RWPE1 (cell line): Measurements from ENCODE around the gene MEDAG.

Experiments used
- CTCF ChIA-PET: fragments of 350-600 bp; sonication (Branson Sonifier 250); formaldehyde crosslinking; extraction: SDS; loops from one replicate; lab custom pipeline; 2021; lab: Yijun Ruan, JAX
- POLR2A ChIA-PET: fragments of 400-600 bp; formaldehyde crosslinking; extraction: SDS; loops from one replicate; lab custom pipeline; 2020; ENCODE audit warnings: antibody characterized with exemption; ENCODE audit not compliant: low non-redundant PET; lab: Yijun Ruan, JAX
- DNase-seq: peaks from one replicate; pipeline ENCODE4 v3.0.0; 2012; ENCODE audit warnings: low spot score
- H3K27ac ChIP-seq: fragments of 450-650 bp; 2 replicates; pipeline ENCODE4 v1.5.1; 2017
- TF ChIP-seq, protein P1 (sequence below): fragments of 450-650 bp; conservative IDR thresholded peaks from 2 replicates; pipeline ENCODE4 v1.5.1; 2017; ENCODE audit warnings: low read depth, mild to moderate bottlenecking

The MEDAG gene

DNA sequence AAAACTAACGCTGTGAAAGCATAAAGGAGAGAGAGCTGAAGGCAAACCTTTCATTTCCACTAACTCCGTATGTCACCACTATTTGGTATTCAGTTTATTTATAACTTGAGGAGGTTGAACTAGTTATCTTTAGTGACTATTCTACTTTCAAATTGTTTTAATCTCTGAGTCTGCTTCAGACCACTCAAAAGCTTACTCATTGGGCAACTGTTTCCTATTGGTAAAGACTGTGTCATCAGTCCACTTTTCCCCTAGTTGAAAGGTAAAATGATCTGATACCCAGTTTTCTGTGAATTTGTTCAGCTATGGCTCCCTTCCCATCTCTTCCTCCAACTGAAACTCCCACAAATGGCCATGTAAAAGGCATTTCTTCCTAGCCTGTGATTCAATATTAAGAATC is 65.5 kb downstream of the MEDAG start:
- ChIA-PET POLR2A (no interaction called here), CTCF (interaction anchor here (0.6 kb wide), 1 partner anchor 53 kb away, joined by 3 read pairs; no protein-coding TSS in a partner anchor)
- H3K27ac ChIP-seq = no peak overlapping the region
- TF ChIP-seq, protein P1, sequence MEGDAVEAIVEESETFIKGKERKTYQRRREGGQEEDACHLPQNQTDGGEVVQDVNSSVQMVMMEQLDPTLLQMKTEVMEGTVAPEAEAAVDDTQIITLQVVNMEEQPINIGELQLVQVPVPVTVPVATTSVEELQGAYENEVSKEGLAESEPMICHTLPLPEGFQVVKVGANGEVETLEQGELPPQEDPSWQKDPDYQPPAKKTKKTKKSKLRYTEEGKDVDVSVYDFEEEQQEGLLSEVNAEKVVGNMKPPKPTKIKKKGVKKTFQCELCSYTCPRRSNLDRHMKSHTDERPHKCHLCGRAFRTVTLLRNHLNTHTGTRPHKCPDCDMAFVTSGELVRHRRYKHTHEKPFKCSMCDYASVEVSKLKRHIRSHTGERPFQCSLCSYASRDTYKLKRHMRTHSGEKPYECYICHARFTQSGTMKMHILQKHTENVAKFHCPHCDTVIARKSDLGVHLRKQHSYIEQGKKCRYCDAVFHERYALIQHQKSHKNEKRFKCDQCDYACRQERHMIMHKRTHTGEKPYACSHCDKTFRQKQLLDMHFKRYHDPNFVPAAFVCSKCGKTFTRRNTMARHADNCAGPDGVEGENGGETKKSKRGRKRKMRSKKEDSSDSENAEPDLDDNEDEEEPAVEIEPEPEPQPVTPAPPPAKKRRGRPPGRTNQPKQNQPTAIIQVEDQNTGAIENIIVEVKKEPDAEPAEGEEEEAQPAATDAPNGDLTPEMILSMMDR = no peak
- no peak for DNase-seq

DNA sequence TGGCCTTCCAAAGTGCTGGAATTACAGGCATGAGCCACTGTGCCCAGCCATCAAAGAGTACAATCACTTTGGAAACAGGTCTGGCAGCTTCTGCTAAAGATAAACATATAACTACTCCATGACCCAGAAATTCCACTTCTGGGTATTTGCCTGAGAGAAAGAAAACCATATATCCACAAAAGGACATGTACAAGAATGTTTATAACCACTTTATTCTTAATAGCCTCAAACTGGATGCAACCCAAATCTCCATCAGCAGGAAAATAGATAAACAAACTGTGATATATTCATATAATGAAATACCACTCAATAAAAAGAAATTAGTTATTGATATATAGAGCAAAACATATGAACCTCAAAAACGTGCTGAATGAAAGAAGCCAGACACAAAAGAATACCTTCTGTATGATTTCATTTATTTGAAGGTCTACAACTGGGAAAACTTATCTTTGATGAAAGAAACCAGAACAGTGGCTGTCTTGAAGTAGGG is 66.9 kb downstream of the MEDAG start:
- no peak for DNase-seq
- H3K27ac ChIP-seq = no peak overlapping the region
- ChIA-PET CTCF (interaction anchor here (0.6 to 0.7 kb wide), 2 partner anchors 72 to 402 kb away, joined by 3 to 4 read pairs; no protein-coding TSS in a partner anchor), POLR2A (no interaction called here)
- TF ChIP-seq, protein P1 = no peak

DNA sequence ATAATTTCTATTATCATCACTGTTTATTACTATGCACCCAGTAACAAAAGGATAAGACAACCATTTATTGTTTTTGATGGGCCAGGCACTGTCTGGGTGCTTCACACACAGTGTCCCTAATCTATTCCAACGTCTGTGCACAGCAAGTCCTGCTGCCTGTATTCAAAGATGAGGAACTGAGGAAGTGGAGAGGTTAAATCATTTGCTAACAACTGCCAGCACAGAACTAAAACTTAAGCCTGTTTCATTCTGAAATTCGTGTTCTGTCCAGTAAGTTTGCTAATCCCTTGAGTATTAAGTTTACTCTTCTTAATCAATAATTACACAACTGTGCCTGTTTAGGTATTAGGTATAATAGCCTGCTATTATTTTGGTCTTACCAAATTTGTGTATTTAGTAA is 68.3 kb downstream of the MEDAG start:
- TF ChIP-seq, protein P1 = no peak
- DNase-seq = no peak
- ChIA-PET POLR2A (no interaction called here), CTCF (no interaction called here)
- no peak overlapping the region for H3K27ac ChIP-seq
